GM19463 (cell line): ENCODE measurements around the gene PRAC2.

Experiments
- ATAC-seq: cut with Tn5 transposase; IDR thresholded peaks from one replicate; pipeline ENCODE4 v1.9.1; 2021; ENCODE audit warnings: mild to moderate bottlenecking, moderate library complexity; ENCODE audit not compliant: unreplicated experiment

Gene PRAC2

GRCh38 chr17:48752399-48753288 is 29.7 kb downstream of the PRAC2 start:
- ATAC-seq = no peak

GRCh38 chr17:48753794-48754499 is 31.0 kb downstream of the PRAC2 start:
- no peak for ATAC-seq

- no peak for ATAC-seq
Measured at GRCh38 chr17:48754500-48755261, 31.7 kb downstream of the PRAC2 start.

GRCh38 chr17:48755356-48755755 is 32.4 kb downstream of the PRAC2 start:
- no peak for ATAC-seq

GRCh38 chr17:48756830-48757251 is 33.9 kb downstream of the PRAC2 start:
- no peak for ATAC-seq

- ATAC-seq = no peak
Measured at GRCh38 chr17:48757524-48757961, 34.6 kb downstream of the PRAC2 start.

- no peak for ATAC-seq
Measured at GRCh38 chr17:48759288-48759687, 36.3 kb downstream of the PRAC2 start.

- ATAC-seq = no peak
Measured at GRCh38 chr17:48760411-48760810, 37.4 kb downstream of the PRAC2 start.

GRCh38 chr17:48761114-48761513 is 38.1 kb downstream of the PRAC2 start:
- ATAC-seq = no peak

- no peak for ATAC-seq
Measured at GRCh38 chr17:48767263-48767774, 44.3 kb downstream of the PRAC2 start.

GRCh38 chr17:48769009-48769675 is 46.2 kb downstream of the PRAC2 start:
- no peak for ATAC-seq

GRCh38 chr17:48770954-48771353 is 48.0 kb downstream of the PRAC2 start:
- no peak for ATAC-seq

- ATAC-seq = no peak
Measured at GRCh38 chr17:48773245-48773644, 50.3 kb downstream of the PRAC2 start.
